Osteocyte (in vitro differentiated cells): ENCODE results near the gene POLR3E. TPM values are rescaled to one million over a fixed set of nuclear protein-coding genes. Genes with fewer than 3 reads are reported as not detected.

Experiments used
- DNase-seq: peaks from one replicate; pipeline ENCODE4 v3.0.0; 2021; ENCODE audit warnings: mixed read lengths; ENCODE audit not compliant: unreplicated experiment; ENCODE audit errors: extremely low spot score
- H3K27ac Mint-ChIP-seq: one replicate; pipeline ENCODE4 v1.8.0; 2021; ENCODE audit warnings: mild to moderate bottlenecking, mixed read lengths; ENCODE audit not compliant: unreplicated experiment
- H3K27me3 Mint-ChIP-seq: one replicate; pipeline ENCODE4 v1.8.0; 2021; ENCODE audit warnings: mixed read lengths; ENCODE audit not compliant: unreplicated experiment
- H3K36me3 Mint-ChIP-seq: one replicate; pipeline ENCODE4 v1.8.0; 2021; ENCODE audit warnings: mixed read lengths; ENCODE audit not compliant: unreplicated experiment
- H3K4me1 Mint-ChIP-seq: one replicate; pipeline ENCODE4 v1.8.0; 2021; ENCODE audit warnings: mixed read lengths; ENCODE audit not compliant: unreplicated experiment
- H3K4me3 Mint-ChIP-seq: one replicate; pipeline ENCODE4 v1.8.0; 2021; ENCODE audit warnings: mild to moderate bottlenecking, moderate library complexity, mixed read lengths; ENCODE audit not compliant: unreplicated experiment
- H3K9me3 Mint-ChIP-seq: one replicate; pipeline ENCODE4 v1.8.0; 2021; ENCODE audit warnings: mixed read lengths; ENCODE audit not compliant: unreplicated experiment
- total RNA-seq: library from RNA; stranded (reverse); gene quantifications from 2 replicates; pipeline ENCODE4 v1.2.1, GENCODE V29; 2021
- TF ChIP-seq, protein P1 (sequence below): fragments of 200-600 bp; sonication (generic); IDR thresholded peaks from 2 replicates; pipeline ENCODE4 v1.5.0; 2021; ENCODE audit warnings: antibody characterized with exemption, mild to moderate bottlenecking, moderate library complexity

Gene POLR3E
- total RNA-seq, 1 donor from 2014 or later, result 34.4 TPM

DNA sequence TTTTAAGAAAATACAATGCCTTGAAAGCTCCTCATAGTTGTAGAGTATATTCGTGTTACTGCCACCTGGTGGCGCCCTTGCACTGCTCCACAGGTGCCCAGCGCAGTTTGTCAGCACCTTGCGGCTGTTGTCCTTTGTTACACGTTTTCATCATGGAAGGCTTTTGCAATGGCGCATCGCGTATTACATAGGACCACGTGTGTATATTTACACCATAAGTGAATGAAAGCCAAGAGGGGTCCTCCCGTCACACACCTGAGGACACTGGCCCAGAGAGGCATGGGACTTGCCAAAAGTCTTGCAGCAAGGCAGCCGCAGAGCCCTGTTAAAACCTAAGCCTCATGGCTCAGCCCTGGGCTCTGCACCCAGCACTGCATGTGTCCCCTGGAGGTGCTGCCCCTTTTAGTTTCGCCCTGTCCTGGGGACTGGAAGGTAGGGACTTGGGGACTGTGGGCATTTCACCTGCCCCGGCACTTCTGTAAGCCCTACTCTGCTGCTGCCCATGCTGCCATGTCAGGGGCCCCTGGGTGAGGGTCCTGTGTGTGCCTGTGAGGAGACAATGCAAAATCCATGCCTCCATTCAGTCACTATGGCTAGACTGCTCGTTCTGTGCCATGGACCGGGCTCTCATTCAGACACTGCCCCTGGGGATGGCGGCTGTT is 24.3 kb downstream of the POLR3E start:
- H3K36me3 Mint-ChIP-seq, result peaks cover 19% of the 10 kb centered on the region
- no peak overlapping the region for H3K27ac Mint-ChIP-seq
- no peak overlapping the region for H3K4me3 Mint-ChIP-seq
- TF ChIP-seq, protein P1, sequence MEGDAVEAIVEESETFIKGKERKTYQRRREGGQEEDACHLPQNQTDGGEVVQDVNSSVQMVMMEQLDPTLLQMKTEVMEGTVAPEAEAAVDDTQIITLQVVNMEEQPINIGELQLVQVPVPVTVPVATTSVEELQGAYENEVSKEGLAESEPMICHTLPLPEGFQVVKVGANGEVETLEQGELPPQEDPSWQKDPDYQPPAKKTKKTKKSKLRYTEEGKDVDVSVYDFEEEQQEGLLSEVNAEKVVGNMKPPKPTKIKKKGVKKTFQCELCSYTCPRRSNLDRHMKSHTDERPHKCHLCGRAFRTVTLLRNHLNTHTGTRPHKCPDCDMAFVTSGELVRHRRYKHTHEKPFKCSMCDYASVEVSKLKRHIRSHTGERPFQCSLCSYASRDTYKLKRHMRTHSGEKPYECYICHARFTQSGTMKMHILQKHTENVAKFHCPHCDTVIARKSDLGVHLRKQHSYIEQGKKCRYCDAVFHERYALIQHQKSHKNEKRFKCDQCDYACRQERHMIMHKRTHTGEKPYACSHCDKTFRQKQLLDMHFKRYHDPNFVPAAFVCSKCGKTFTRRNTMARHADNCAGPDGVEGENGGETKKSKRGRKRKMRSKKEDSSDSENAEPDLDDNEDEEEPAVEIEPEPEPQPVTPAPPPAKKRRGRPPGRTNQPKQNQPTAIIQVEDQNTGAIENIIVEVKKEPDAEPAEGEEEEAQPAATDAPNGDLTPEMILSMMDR, result peak; percentile 91
- no peaks in the 10 kb centered on the region for H3K27me3 Mint-ChIP-seq
- H3K9me3 Mint-ChIP-seq, result no peaks in the 10 kb centered on the region
- no peaks in the 10 kb centered on the region for H3K4me1 Mint-ChIP-seq
- DNase-seq, result peak; percentile 84

DNA sequence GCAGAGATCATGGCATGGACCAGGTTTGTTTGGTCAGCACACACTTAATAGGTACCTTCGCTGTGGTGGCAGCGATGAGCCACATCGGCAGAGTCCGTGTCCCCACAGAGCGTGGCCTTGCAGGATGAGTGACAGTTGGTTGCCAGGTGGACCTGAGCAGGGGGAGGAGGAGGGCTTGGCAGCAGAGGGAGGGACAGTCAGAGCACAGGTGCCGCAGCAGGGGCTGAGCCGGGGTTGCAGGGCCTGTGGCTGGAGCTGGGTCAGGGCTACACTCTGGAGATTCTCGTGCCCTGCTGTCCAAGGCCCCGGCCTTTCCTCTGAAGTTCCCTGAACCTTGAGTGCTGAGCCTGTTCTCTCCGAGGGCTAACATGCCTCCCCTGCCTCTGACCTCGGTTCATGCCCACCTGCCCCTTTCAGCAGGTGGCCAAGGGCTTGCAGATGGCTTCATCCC is 24.8 kb downstream of the POLR3E start:
- no peaks in the 10 kb centered on the region for H3K27me3 Mint-ChIP-seq
- H3K4me1 Mint-ChIP-seq, result no peaks in the 10 kb centered on the region
- H3K9me3 Mint-ChIP-seq, result no peaks in the 10 kb centered on the region
- no peak overlapping the region for H3K27ac Mint-ChIP-seq
- no peak overlapping the region for H3K4me3 Mint-ChIP-seq
- DNase-seq, result peak; percentile 60
- peaks cover 18% of the 10 kb centered on the region for H3K36me3 Mint-ChIP-seq
- TF ChIP-seq, protein P1, result no peak

DNA sequence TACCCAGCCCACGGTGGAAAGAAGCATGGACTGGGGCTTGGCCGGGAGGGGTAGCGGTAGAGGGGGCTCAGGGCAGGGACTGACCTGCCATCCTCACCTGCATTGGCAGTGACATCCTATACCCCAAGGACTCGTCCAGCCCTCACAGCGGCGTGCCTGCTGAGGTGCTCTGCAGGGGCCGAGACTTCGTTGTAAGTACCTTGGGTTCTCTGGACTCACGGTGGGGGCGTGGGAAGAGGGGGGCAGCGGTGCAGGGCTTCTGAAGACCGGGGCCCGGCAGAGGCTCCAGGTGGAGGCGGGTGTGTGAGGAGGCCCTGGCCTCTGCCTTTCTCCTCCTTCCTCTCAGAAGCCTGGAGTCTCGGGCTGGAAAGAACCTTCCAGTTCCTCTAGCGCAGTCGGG is 25.5 kb downstream of the POLR3E start:
- Mint-ChIP-seq H3K27ac (no peak overlapping the region), H3K4me3 (no peak overlapping the region), H3K27me3 (no peaks in the 10 kb centered on the region), H3K4me1 (no peaks in the 10 kb centered on the region), H3K9me3 (no peaks in the 10 kb centered on the region), H3K36me3 (peaks cover 16% of the 10 kb centered on the region)
- TF ChIP-seq, protein P1, result no peak
- peak; percentile 63 for DNase-seq

DNA sequence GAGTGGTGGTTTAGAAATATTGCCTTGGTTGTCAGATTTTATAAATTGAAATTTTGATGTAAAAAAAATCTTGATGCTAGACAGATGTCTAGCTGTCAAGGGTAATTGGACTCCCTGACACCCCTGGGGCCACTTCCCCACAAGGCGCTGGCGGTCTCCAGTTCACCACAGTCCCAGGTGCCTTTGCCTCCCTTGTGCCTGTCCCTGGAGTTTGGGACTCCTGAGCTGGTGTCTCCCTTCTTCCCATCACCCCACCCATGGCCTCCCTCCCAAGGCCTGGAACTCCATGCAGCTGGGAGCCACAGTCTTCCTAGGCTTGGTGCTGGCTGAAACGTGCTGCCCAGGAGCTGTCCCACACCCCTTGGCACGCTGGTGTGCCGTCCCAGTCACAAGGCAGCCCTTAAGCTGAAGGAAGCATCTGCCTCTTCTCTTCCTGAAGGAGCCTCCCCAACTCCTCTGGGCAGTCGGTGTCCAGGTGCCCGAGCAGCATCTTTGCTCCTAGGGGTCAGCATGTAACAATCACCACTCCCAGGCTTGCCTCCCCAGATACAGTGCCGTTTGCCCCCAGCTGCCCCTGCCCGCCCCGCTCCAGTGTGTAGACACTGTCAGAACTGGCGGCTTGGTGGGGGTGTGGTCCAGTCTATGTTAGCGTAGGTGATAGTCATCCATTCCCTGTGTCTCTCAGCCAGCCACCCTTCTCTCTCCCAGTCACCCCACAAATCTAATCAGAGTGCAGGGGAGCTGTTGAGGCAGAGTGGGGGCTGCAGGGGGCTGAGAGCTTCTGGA is 26.2 kb downstream of the POLR3E start:
- H3K27me3 Mint-ChIP-seq, result no peaks in the 10 kb centered on the region

More for the DNA sequence above, 26.2 kb downstream of the POLR3E start:
- H3K27ac Mint-ChIP-seq, result no peak overlapping the region
- H3K9me3 Mint-ChIP-seq, result no peaks in the 10 kb centered on the region
- peak; percentile 73 for DNase-seq
- no peak overlapping the region for H3K4me3 Mint-ChIP-seq
- peaks cover 21% of the 10 kb centered on the region for H3K36me3 Mint-ChIP-seq
- TF ChIP-seq, protein P1, result no peak
- no peaks in the 10 kb centered on the region for H3K4me1 Mint-ChIP-seq
